Hematopoietic multipotent progenitor cell treated with erythropoietin and hydrocortisone succinate and interleukin-3 and kit ligand, for 15 days (in vitro differentiated cells): ENCODE data around the gene KCMF1.
"Not testable (repeated sequence)": the region's sequence is repeated elsewhere in the genome, so short reads cannot be mapped to it uniquely, and the experiment has no call there.

ENCODE experiments used
- DNase-seq: peaks from one replicate; pipeline ENCODE4 v3.0.0-alpha.2; 2015; ENCODE audit warnings: low spot score

The KCMF1 gene

DNA sequence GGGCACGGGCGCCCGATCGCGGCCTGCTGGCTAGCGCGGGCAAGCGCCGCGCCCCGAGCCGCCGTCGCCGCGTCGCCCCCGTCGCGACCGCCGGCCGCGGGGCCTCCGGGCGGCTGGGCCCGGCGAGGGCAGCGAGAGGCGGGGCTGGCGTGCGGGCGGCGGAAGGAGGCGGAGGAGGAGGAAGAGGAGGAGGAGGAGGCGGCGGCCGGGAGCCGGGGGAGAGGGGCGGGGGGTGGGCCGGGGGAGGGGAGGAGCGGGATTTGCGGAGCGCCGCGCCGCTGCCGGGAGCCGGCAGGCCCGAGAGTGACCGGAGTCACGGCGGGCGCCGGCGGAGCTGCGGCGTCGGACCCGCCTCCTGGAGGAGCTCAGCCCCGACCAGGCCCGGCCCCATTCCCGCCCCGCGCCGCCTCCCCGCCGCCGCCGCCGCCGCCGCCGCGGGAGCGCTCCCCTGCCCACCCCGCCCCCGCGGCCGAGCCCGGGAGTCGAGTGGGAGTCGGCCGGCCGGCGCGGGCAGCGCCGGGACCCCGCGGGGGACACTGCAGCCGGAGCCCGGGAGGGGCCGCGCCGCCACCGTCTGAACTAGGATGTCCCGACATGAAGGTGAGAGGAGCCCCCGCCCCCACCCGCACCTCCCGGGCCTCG, at the start of gene KCMF1:
KCMF1 (plus strand) TSS at position 294 of the 642 bp plus-strand sequence; CDS start at position 585, 291 bp downstream.
- DNase-seq = peak; percentile 63

DNA sequence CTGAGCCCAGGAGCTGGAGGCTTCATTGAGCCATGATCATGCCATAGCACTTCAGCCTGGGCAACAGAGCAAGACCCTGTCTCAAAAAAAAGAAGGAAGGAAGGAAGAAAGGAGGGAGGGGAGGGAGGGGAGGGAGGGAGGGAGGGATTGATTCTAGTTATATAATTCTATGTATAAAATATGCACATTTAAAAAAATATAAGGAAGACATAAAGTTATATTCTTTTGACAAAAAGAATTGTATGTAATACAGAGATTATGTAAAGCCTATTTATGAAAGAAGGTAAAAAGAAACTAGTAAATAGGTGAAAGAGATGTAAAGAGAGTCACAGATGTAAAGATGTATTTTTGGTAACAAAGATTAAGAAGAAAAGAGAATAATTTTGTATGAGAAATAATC, 48.0 kb upstream of the KCMF1 start:
- no peak for DNase-seq

DNA sequence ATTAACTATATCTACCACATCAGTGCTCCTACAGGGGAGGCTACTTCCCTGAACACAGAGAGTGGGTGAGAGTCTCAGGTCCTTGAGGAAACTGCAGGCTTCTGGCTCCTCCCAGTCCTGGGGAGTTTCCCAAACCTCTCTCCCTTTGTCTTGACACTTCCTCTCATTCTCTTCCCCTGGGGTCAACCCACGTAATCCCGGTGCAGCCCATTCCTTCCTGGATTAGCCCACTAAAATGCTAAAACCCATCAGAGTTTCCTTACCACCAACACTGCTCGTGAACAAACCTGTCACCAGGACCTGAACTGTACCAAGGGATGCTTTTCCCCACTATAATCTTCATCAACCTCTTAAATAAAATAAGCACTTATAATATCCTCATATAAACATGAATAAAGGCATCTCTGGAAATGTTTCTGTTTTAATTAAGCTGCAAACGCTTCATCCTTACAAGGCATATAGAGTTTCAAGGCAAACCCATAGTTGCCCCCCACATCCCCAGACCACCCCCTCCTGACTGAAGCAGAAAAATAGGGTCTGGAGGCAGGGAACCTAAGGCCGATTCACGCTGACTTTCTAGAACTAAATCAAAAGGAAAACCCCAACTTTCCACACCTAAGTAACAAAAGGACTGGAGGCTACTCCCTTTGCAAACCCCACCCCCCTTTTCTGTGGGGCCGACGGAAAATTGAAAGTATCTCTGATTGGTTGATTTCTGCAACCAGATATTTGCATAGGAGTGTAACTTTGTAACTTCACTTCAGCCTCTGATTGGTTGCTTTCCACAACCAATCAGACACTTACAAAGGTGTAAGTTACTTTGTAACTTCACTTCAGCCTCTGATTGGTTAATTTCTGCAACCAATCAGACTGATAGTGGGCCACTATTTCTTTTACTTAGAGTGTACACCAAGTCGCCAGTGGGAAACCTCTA, 46.5 kb upstream of the KCMF1 start:
- peak; percentile 38 for DNase-seq

DNA sequence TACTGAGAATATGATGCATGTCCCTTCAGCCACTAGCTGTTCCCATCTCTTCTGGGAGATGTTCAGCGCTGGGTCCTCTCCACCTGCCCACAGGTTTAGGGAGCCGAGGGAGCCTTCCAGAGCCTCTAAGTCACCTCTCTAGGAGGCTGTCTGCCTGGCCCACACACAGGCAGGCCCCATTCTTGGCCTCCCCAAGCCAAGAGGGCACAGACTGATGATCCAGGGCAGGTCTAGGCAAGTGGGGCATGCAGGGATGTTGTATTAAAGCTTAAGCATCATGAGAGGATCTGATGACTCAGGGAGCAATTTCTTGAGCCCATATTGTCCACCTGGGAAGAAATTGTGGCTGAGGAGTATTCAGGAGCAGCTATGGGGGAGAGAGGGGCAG, 45.6 kb upstream of the KCMF1 start:
- no peak for DNase-seq

DNA sequence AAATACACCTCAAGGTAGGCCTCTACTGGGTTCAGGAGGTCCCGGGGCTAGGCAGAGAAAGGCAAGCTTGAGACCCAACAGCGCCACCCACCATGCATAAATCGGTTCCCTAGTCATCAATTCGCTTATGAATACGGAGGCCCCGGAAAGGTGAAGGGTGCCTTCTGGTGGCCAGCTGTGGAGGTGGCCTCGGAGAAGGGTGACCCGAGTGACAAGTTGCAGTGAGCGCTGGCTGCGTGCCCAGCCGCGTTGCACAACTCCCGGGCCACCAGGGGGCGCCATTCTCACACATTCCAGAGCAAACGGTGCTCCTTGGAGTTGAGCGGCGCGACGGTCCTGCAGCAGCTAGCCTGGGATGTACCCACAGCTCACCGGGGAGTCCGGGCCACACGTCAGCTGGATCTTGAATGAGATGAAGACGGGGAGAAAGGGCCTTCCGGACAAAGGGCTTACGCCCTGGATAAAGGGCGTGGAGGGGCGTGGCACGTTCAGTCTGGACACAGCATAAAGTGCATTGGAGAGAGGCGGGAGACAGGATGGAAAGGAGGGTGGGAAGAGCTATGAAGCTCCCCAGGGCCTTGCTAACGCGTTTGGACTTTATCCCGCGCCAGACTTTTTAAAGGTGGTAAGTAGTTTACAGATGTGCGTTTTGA, 45.1 kb upstream of the KCMF1 start:
- peak; percentile 95 for DNase-seq

DNA sequence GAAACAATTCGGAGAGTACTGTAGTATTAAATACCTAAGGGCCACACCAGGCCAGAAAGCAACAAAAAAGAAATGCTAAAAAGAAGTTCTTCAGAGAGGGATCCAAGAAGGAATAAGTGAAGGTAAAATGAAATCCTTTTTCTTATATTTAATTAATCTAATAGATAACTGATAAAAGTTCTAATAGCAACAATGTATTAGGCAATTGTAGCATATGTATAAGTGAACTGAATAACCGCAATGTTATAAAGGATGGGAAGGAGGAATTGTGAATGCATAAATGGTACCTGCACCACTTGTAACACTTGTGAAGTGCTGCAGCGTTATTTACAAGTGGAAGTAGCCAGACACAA, 43.7 kb upstream of the KCMF1 start:
- DNase-seq = no peak

DNA sequence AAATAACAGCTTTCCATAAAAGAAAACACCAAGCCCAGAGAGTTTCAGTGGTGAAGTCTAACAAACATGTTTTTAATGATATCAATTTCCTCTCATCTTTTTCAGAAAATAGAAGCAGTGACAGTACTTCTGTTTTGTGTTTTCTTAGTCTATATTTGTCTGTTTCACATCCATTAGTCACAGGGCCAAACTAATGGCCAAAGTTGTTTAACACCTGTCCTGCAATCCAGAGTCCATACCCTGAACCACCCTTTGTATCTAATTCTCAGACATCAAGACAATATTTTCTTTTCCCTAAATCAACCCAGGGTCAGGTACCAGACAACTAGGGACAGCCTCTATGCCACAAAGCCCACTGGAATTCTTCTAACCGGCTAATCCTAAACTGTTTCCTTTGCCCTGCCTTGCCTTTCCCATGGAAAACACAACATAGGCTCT, 39.6 kb upstream of the KCMF1 start:
- DNase-seq = no peak

DNA sequence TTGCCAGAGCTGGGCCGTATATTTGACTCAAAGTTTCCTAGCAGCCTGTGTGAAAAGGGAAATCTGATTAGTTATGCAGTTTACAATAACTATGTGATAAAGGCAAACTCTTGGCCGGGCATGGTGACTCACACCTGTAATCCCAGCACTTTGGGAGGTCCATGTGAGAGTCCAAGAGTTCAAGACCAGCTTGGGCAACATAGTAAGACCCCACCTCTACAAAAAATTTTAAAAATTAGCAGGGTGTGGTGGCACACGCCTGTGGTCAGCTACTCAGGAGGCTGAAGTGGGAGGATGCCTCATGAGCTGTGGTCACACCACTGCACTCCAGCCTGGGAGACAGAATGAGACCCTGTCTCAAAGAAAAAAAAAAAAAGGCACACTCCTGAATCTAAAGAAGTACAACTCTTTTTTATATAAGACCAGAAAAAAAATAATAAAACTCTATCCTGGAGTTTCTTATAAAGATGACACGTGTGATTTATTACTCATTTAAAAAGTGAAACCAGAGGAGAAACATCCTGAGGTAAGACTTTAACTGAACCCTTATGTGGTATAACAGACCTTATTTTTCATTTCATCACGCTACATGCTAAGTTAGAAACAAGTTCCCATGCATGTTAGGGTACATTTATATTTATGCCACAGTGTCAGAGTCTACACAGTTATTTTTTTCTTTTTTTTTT, 32.6 kb upstream of the KCMF1 start:
- DNase-seq = no peak

DNA sequence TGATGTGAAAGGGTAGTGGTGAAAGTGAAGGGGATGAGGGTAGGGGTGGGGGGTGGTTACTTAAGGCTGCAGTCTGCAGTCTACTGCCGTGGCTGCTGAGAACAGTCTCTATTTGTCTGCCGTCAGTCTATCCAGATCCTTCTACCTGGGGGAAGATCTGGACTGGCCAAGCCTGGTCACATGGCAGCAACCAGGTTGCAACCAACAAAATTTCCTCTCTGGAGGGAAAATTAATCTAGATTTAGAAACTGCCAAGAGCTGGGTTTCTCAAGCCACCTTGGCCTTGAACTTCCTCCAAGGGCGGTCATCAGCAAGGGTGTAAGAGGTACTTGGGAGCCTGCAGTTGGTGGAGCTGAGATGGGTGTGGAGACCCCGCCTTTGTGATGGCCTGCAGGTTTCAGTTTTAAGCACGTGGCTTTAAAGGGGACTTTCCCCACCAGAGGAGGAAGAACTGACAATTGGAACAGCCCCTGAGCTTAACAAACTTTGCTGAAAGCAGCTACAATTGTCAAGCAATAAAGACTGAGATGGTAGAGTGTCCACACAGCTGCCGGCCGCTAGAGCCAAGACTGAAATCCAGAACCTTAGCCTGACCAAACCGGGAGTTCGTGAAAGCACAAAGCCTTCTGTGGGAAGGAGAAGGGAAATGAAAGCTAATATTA, 31.4 kb upstream of the KCMF1 start:
- no peak for DNase-seq

DNA sequence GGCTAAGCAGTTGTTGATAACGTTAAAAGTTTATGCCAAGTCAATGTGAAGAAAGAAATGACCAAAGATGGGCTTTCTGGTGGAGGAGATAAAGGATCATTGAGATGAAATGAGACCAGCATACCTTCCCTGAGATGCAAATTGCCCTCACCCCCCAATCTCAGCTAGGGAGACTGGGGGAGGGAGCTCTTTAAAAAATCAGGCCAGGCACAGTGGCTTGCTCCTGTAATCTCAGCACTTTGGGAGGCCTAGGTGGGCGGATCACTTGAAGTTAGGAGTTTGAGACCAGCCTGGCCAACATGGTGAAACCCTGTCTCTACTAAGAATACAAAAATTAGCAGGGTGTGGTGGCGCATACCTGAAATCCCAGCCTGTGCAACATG, 30.9 kb upstream of the KCMF1 start:
- DNase-seq = no peak

DNA sequence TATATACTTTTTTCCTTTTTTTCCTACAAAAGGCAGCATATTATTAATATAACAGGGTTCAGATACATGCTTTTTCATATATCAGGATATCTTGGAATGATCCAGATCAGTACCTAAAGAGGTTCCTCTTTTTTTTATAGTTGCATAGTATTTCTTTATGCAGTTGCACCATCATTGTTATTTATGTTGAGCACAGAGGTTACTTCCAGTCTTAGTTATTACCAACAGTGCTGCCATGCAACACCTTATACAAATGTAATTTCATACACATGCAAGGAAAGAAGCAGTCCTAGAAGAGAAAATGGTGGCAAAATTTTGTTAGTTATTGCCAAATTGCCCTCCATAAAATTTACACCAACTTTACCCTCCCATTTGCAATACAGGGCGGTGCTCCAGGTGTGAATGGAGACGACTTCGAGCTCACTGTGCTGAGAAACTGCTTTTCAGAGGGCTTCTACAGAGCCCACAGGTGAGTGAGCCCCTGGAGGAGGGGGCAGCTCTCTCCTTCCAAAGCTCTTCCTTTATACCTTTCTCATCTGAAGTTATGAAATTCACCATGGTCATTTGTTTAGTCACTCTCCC, 30.0 kb upstream of the KCMF1 start:
- no peak for DNase-seq

DNA sequence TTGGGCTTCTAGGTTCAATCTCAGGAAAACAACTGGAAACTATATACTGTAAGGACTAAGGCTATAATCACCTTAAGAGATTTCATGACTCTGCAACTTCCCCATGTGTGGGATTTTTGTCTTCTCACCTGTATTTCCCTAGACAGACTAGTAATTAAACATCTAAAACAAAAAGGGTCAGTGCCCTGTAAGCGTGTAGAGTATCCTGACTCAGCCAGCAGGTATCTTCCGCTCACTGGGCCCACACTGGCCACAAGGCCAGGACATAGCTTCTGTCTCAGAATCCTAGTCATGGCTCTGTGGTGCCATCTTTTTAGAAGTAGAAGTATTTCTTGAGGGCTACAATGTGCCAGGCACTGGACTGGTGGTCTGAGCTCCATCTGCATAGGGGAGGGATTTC, 28.8 kb upstream of the KCMF1 start:
- DNase-seq = no peak

DNA sequence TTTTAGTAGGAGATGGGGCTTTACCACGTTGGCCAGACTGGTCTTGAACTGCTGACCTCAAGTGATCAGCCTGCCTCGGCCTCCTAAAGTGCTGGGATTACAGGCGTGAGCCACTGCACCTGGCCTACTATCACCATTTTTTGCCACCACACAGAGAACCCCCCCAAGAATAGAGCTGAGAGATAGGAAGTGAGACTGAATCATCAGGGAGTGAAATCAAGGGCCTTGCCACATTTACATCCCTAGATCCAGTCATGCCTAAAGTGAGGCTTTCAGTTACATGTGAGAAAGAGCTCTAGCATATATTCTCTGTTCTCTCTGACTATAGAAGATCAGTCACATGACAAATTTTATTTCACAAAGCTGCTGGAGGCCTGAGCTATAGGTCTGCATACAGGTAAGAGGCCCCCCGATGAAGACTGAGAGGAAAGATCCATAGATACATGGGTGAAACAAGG, 28.0 kb upstream of the KCMF1 start:
- no peak for DNase-seq

DNA sequence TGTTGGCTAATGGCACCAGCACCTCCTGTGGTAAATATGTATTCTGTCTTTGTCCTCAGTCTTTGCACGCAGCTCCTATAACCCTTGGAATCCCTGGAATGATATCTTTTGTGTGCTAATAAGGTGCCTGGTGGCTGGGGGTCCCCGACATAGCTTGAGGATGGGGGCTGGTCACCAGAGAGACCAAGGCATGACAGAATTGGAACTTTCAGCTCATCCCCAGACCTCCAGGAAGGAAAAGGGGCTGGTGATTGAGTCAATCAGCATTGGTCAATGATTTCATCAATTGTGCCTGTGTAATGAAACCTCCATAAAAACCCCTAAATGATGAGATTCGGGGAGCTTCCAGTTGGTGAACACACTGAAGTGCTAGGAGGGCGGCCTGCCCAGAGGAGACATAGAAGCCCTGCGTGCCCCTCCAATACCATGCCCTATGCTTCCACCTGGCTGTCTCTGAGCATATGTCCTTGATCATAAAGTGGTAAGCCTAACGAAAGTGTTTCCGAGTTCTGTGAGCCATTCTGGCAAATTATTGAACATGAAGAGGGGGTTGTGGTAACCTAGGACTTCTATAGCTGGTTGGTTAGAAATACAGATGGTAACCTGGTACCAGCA, 26.6 kb upstream of the KCMF1 start:
- DNase-seq = no peak

DNA sequence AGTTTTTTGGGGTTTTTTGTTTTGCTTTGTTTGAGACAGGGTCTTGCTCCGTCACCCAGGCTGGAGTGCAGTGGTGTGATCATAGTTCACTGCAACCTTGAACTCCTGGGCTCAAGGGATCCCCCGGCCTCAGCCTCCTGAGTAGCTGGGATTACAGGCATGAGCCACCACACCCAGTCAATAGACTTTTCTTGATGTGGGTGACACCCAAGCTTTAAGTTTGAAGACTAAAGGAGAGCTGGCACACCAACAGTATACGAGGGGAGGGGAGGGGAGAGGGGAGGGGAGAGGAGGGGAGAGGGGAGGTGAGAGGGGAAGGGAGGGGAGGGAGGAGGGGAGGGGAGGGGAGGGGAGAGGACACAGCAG, 25.1 kb upstream of the KCMF1 start:
- DNase-seq = not testable (repeated sequence)

DNA sequence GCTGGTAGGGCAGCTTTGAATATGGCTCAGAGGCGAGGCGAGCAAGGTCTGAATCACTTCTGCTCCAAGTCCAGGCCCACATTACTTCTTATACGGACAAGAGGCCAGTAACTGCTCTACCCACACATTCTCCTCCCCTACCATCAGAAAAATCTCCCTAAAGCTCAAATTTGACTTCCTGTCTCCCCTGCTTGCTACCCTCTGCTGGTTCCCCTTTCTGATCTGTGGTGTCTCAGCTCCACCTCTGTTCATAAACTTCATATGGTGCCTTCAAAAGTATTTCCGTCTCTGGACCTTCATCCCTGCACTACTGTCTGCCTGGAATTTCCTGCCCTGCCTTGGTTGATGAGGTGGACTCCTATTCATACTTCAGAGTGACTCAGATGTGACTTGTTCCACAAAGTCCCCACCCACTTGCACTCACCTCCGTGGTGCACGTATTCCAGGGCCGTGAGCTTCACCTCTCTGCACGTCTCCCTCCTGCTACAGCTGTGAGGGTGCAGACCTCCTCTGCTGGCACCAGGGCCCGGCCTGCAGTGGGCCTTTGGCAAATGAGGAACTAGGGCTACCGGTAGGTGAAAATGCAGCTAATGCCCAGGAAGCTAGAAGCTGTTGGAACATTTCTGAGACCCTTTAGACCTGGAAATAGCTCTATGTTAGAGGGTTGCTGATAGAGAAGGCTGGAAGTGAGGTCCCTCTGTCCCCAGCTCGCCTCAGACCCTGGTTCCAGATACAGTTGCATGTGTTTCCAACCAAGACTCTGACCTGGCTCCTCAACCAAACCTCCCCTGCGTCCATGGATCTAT, 24.6 kb upstream of the KCMF1 start:
- DNase-seq = no peak

DNA sequence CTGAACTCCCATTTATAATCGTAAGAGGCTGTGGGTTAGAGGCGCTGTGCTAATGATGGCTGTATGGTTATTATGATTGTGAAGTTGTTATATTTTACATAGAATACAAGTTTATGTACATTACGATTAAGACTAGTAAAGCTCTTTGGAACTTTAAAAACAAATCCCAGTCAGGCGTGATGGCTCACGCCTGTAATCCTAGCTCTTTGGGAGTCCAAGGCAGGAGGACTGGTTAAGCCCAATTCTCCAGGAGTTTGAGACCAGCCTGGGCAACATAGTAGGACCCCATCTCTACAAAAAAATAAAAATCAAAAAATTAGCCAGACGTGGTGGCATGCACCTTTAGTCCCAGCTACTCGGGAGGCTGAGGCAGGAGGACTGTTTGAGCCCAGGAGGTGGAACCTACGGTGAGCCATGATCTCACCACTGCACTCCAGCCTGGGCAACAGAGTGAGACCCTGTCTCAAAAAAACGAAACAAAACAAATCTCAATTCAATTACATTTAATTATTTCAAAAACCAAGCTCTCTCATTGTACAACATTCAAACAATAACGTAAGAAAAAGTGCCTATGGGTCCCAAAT, 23.9 kb upstream of the KCMF1 start:
- DNase-seq = no peak

DNA sequence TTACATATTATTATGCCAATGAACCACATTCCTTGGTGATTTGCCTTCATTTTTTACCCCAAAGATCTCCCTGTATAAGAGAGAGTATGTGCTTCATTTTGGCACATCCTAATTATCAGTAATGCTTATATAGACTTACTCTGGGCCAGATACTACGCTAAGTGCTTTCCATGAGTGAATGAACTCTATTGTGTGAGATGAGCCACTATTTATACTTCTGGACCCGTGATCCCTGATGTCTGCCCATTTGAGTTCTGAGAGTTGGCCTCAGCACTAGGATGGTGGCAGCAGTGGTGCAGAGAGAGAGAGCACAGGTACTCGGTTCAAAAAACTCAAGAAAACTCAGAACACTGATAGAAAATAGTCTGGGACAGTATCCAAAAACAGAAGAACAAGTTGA, 17.4 kb upstream of the KCMF1 start:
- no peak for DNase-seq

DNA sequence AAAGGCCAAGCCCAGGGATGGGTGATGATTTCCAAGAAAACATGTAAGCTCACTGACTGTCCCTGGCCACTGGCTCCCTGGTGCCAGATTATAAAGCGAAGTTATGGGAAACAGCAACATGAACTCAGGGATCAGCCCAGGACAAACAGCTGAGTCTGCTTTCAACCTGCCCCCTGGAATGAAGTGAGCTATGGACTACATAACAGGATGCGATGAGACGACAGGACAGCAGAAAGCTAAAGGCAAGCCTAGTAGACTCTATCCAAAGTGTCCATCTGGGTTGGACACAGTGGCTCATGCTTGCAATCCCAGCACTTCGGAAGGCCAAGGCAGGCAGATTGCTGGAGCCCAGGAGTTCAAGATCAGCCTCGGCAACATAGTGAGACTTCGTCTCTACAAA, 16.6 kb upstream of the KCMF1 start:
- no peak for DNase-seq
